DOHH2 (cell line): ENCODE results near the gene TRPM3.

Experiments used
- H3F3A ChIP-seq: fragments of 200-600 bp; sonication (generic), shearing (Covaris generic); 2 replicates; pipeline ENCODE4 v1.6.0; 2016; ENCODE audit warnings: antibody characterized with exemption, mild to moderate bottlenecking; ENCODE audit not compliant: control insufficient read depth, insufficient read depth
- H3K27ac ChIP-seq: fragments of 200-600 bp; sonication (generic); 2 replicates; pipeline ENCODE4 v1.5.1; 2014; ENCODE audit warnings: low read depth, mild to moderate bottlenecking, low read length, moderate library complexity
- H3K27me3 ChIP-seq: fragments of 200-600 bp; sonication (generic); 2 replicates; pipeline ENCODE4 v1.6.1; 2014; ENCODE audit warnings: mild to moderate bottlenecking, low read length, mixed read lengths; ENCODE audit not compliant: control insufficient read depth
- H3K36me3 ChIP-seq: fragments of 200-600 bp; sonication (generic); 2 replicates; pipeline ENCODE4 v1.6.1; 2014; ENCODE audit warnings: mild to moderate bottlenecking, low read length, moderate library complexity, mixed read lengths; ENCODE audit not compliant: control insufficient read depth
- H3K4me1 ChIP-seq: fragments of 200-600 bp; sonication (generic); 2 replicates; pipeline ENCODE4 v1.6.1; 2014; ENCODE audit warnings: mild to moderate bottlenecking, low read length, mixed read lengths; ENCODE audit not compliant: control insufficient read depth
- H3K4me2 ChIP-seq: fragments of 200-600 bp; sonication (generic); 2 replicates; pipeline ENCODE4 v1.6.0; 2014; ENCODE audit warnings: mild to moderate bottlenecking, low read length, moderate library complexity
- H3K4me3 ChIP-seq: fragments of 200-600 bp; sonication (generic); 2 replicates; pipeline ENCODE4 v1.5.1; 2014; ENCODE audit warnings: mild to moderate bottlenecking, low read length, mixed read lengths
- H3K79me2 ChIP-seq: fragments of 200-600 bp; sonication (generic); 2 replicates; pipeline ENCODE4 v1.6.1; 2014; ENCODE audit warnings: mild to moderate bottlenecking, low read length, mixed read lengths; ENCODE audit not compliant: control insufficient read depth
- H3K9me2 ChIP-seq: fragments of 200-600 bp; sonication (generic); replicated peaks from 2 replicates; pipeline ENCODE4 v1.6.1; 2014; ENCODE audit warnings: mild to moderate bottlenecking, low read length, mixed read lengths; ENCODE audit not compliant: control insufficient read depth
- H3K9me3 ChIP-seq: fragments of 200-600 bp; sonication (generic); 2 replicates; pipeline ENCODE4 v1.6.1; 2014; ENCODE audit warnings: antibody characterized with exemption, low read length, mixed read lengths; ENCODE audit not compliant: control insufficient read depth, insufficient read depth
- H4K20me1 ChIP-seq: fragments of 200-600 bp; sonication (generic); 2 replicates; pipeline ENCODE4 v1.6.0; 2014; ENCODE audit warnings: low read depth, mild to moderate bottlenecking, antibody characterized with exemption, low read length, moderate library complexity; ENCODE audit not compliant: control insufficient read depth, insufficient read depth
- EZH2phosphoT487 ChIP-seq: fragments of 200-600 bp; sonication (generic); IDR thresholded peaks from 2 replicates; pipeline ENCODE4 v1.6.1; 2017; ENCODE audit warnings: borderline replicate concordance, mild to moderate bottlenecking, antibody characterized with exemption, low read length, moderate library complexity, mixed read lengths
- TF ChIP-seq, protein P1 (sequence below): fragments of 200-600 bp; sonication (generic); IDR thresholded peaks from one replicate; pipeline ENCODE4 v1.5.1; 2014; ENCODE audit warnings: antibody characterized with exemption, mild to moderate bottlenecking, low read depth, low read length; ENCODE audit not compliant: poor library complexity, severe bottlenecking

TRPM3 gene

DNA sequence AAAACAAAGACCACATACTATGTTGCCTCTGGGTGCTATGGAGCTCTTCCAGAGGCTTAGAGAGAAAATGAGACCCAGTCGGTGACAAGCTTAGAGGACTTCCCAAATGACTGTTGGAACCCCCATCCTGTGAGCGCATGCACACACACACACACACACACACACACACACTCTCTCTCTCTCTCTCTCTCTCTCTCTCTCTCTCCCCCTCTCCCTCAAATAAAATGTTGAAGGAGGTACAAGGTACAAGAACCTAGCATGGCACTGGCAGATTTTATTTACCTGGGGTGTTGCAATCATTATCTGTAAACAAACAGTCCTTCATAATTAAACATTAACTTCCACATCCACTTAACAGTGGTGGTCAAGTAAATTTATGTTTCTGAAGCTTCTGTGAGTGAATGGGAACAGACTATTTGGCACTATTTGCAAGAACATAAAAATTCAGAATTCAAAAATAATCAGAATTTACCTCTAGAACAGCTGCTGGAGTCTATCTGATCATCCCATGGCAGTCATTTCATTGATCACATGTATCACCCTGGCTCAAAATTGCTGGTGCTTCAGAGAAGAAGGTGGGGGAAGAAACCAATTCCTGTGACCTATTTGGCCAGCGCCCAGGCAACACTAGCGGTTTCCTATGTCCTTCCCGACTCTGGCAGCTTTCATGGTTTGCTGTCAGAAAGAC lies 24.9 kb downstream of the TRPM3 start:
- no peaks in the 10 kb centered on the region for H3K36me3 ChIP-seq
- no peaks in the 10 kb centered on the region for H4K20me1 ChIP-seq
- H3K27me3 ChIP-seq = no peaks in the 10 kb centered on the region
- H3K4me3 ChIP-seq = no peak overlapping the region
- H3K9me3 ChIP-seq = no peaks in the 10 kb centered on the region
- no peaks in the 10 kb centered on the region for H3K79me2 ChIP-seq
- TF ChIP-seq, protein P1, sequence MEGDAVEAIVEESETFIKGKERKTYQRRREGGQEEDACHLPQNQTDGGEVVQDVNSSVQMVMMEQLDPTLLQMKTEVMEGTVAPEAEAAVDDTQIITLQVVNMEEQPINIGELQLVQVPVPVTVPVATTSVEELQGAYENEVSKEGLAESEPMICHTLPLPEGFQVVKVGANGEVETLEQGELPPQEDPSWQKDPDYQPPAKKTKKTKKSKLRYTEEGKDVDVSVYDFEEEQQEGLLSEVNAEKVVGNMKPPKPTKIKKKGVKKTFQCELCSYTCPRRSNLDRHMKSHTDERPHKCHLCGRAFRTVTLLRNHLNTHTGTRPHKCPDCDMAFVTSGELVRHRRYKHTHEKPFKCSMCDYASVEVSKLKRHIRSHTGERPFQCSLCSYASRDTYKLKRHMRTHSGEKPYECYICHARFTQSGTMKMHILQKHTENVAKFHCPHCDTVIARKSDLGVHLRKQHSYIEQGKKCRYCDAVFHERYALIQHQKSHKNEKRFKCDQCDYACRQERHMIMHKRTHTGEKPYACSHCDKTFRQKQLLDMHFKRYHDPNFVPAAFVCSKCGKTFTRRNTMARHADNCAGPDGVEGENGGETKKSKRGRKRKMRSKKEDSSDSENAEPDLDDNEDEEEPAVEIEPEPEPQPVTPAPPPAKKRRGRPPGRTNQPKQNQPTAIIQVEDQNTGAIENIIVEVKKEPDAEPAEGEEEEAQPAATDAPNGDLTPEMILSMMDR = no peak
- no peak for TF ChIP-seq EZH2phosphoT487
- H3K4me1 ChIP-seq = no peaks in the 10 kb centered on the region
- no peak overlapping the region for H3K4me2 ChIP-seq
- H3F3A ChIP-seq = no peaks in the 10 kb centered on the region
- no peaks in the 10 kb centered on the region for H3K9me2 ChIP-seq
- H3K27ac ChIP-seq = no peak overlapping the region

DNA sequence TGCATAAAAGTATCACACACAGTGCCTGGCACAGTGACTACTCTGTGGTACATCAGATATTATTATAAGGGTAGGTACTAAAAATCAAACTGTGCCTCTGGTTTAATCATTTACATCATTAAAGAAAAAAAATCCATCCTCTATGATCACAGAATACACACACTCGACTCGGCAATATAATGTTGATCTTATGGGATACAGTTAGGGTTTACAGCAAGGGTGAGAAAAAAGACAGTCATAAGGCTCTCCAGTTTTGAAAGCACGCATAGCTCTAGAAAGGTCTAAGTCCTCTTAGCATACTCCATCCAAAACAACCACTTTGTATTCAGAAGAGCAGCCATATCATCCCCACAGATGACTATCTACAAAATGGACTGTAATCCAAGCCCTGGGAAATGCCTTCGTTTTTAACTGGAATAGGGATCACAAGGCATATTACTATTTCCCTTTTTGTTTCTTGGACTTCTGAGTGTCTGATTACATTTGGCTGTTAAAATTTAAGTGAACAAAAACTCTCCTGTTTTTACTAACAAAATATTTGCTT lies 26.6 kb downstream of the TRPM3 start:
- Histone ChIP-seq H3K27ac (no peak overlapping the region), H3K9me3 (no peaks in the 10 kb centered on the region), H3K79me2 (no peaks in the 10 kb centered on the region), H3K4me2 (no peak overlapping the region), H3K9me2 (no peaks in the 10 kb centered on the region), H4K20me1 (no peaks in the 10 kb centered on the region), H3K4me1 (no peaks in the 10 kb centered on the region), H3K36me3 (no peaks in the 10 kb centered on the region), H3F3A (no peaks in the 10 kb centered on the region), H3K4me3 (no peak overlapping the region), H3K27me3 (no peaks in the 10 kb centered on the region)
- TF ChIP-seq EZH2phosphoT487 = no peak
- TF ChIP-seq, protein P1 = no peak

DNA sequence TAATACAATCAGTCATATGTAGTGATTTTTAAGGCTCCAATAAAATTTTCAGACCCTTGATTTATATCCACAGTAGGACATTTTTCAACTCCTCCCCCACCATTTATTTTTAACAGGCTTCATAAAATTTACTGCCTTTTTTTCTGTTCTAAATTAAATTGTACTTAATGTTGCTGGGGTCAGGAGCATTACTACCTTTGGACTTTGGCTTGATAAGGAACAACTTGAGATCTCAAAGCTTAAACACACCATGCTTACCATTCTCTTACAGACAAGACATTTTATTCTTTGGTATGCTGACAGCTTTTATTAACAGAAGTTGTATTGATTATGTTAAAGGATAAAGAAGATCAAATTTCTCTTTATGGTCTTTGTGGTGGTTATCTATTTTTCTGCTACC lies 30.5 kb downstream of the TRPM3 start:
- no peaks in the 10 kb centered on the region for H3K9me2 ChIP-seq
- no peaks in the 10 kb centered on the region for H3K4me1 ChIP-seq
- no peaks in the 10 kb centered on the region for H4K20me1 ChIP-seq
- no peak overlapping the region for H3K27ac ChIP-seq
- no peaks in the 10 kb centered on the region for H3K9me3 ChIP-seq
- no peaks in the 10 kb centered on the region for H3K27me3 ChIP-seq
- TF ChIP-seq EZH2phosphoT487 = no peak
- TF ChIP-seq, protein P1 = no peak
- H3K79me2 ChIP-seq = no peaks in the 10 kb centered on the region
- H3F3A ChIP-seq = no peaks in the 10 kb centered on the region
- H3K4me2 ChIP-seq = no peak overlapping the region
- H3K4me3 ChIP-seq = no peak overlapping the region
- no peaks in the 10 kb centered on the region for H3K36me3 ChIP-seq
